Measurements from ENCODE around the gene AKAP1.
"Not testable (repeated sequence)": the region's sequence is repeated elsewhere in the genome, so short reads cannot be mapped to it uniquely, and the experiment has no call there.

Gene AKAP1

DNA sequence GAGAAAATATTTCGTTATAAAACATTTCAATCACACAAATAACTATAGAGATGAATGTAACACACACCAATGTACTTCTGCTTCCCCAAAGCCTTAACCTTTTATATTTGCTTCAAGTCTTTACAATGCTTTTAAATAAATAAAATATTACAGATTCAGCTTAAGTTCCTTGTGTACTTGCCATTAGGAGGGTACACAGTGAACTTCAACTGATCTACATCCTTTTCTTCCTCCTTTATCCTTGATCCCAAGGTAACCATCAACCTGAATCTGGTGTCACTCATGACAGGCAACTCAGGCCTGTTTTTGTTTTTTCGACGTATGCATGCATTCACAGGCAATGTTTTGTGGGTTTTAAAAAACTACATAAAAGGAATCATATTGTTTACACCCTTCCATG, 9.3 kb upstream of the AKAP1 start:
- DNase-seq = no peak

DNA sequence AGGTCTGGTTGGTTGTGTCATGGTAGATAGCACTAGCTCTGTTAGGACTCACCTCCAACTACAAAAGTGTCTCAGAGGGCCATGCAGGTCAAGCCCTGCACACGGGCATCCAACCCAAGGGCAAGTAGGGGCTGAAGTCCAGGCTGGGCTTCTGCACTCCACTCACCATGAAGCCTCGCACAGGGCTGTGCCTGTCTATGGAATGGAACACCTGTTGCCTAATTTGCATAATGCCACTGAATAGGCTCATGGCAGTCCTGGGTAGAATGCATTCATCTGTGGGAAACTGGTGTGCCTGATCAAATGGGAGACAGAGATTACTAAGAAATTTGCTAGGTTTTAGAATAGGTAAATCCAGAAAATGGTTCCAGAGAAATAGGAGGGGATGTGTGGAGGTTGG, 8.0 kb upstream of the AKAP1 start:
- no peak for DNase-seq

DNA sequence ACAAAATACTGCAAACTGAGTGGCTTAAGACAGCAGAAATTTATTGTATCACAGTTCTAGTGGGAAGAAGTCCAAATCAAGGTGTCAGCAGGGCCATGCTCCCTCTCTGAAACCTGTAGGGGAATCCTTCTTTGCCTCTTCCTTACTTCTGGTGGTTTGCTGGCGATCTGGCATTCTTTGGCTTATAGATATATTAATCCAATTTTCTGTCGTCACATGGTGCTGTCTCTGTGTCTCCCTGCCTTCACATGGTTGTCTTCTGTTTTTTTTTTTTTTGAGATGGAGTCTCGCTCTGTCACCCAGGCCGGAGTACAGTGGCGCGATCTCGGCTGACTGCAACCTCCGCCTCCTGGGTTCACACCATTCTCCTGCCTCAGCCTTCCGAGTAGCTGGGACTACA, 6.8 kb upstream of the AKAP1 start:
- DNase-seq = no peak

DNA sequence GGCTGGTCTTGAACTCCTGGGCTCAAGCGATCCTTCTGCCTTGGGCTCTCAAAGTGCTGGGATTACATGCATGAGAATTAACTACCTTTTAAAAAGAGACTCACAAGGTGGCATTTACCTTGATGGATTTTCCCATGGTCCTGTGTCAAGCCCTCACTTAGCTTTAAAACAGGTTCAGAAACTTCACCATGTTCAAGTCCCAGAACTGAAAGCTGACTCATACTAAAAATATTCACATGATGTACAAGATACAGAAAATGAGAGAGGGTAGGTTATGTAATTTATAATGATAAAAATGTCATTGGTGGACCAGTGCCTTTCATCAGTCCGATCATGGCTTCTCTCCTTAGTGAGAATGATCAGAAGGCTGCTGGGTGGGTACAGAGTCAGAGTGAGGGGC, 4.3 kb upstream of the AKAP1 start:
- no peak for DNase-seq

DNA sequence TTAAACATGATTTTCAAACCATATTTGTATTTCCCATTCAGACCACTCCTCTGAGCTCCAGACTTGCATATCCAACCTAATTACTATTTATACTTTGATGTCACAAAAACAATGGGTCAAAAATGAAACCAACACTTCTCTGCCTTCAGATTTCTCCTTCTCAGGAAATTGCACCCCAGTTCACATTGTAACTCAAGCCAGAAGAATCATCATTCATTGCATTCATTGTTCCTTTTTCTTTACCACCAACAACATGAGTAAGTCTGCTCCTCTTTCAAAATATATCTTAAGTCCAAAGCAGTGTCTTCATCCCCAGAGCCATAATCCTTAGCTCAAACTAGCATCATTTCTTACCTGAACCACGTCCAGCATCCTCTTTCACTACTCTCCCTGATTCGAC, 2.6 kb upstream of the AKAP1 start:
- DNase-seq = no peak

DNA sequence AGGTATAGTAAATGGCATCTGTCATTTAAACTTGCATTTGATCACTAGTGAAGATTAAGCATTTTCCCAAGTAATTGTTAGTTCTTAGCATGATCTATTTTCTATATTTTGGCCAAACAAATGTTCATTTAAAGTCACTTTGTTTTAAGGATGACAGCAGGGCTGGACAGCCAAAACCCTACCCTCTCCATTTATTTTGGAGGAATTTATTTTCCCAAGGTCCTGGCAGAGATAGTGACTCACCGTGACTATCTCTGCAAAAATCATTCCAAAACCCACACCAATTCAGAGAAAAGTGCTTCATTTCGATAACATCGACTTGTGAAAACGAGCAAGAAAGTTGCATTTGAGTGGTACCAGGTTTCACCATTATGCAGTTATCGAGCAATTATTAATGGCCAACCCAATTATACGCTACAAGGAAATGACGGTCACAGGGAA, 665 bp upstream of the AKAP1 start:
- no peak for DNase-seq

DNA sequence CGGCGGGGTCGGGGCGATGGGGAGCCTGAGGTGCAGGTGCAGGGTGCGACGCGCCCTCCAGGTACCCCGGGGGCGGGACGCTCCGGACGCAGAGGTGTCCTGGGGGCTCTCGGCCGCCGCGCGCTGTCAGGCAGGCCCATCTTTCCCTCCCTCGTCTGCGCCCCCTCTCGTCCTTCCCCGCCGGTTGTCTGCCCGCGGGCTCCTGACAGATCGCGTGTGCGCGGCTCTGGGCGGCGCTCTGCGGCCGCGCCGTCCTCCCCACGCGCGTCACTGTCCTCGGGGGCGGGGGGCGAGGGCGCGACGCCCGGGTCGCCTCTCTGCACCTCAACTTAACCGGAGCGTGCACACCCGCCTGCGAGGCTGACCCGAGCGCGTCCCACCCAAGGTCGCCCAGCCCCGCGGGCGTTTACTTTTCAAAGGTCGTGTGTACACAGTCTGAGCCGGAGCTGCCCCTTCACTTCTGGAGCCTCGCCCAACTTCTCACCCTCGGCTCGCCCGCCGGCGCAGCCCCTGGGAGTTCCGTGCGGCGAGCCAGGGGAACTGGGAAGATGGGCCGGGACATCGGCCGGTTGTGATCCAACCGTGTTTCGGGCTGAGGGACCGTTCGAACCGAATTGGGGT, 512 bp downstream of the AKAP1 start:
- DNase-seq = no peak

DNA sequence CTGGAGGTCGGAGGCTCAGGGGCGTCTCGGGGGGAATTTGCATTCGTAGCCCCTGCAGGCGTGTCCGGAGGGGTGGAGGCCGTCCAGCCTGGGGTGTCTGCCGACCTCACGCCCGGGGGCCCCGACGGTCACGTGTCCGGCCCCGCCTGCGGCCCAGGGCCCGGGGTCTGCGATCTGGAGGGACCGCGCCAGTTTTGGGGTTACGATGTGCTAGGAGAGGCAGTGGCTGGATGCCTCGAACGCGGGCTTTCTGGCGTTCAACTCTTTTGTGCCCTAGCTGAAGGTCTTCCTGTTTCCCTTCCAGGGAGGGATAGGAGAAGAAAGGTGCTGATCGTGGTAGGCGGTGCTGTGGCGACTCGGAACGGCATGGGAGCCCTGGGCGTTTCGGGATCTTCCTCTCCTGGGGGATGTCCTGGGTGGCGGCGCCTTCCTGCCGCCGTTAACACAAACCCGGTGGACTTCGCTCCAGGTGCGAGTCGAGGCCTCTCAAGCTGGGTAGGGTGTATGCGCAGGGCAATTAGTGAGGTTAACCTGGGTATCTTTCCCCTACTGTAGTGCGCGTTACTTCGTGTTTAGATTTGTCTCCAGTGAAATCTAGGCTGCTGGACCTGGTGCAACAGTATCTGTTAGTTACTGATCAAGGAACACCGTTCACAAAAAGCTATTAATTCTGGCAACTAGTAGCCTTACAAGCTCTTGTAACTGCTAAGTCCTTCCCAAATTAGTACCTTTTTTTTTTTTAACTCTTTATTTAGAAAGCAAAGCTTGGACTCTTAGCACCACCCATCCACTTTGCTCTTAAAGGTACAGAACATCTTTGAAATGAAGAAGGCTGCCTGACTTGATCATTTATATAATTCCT, 1.3 kb downstream of the AKAP1 start:
- DNase-seq = no peak

DNA sequence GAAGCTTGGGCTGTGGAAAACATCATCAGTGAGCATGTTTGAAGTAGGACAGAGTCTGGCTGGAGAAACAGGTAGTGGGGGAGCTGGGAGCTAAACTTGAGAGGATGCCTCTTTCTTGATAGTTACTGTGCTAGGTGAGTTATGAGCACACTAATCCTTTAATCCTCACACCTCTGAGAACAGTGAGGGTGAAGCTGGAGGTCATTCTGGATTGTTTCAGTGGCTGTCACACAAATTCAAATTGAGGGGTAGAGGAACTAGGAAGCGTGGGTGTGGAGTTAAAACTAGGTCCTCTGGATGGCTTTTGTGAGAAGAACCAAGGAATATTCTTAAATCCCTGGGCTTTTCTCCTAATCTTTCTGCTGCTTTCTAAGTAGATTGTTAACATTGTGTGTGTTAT, 3.3 kb downstream of the AKAP1 start:
- DNase-seq = no peak

DNA sequence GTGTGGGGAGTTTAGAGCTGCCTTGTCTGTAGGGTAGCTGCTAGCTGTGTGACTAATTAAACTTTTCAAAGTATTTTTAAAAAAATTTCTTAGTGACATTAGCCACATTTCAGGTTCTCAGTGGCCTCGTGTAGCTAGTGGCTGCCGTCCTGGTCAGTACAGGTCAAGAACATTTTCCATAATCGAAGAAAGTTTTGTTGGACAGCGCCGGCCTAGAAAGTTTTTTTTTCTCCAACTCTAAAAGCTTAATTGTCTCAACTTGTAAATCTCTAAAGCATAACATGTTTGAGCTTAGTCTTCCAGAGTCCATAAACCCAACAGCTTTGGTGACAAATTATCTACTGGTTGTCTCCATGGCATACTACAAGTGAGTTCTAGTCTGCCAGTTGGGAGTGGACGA, 4.3 kb downstream of the AKAP1 start:
- no peak for DNase-seq

DNA sequence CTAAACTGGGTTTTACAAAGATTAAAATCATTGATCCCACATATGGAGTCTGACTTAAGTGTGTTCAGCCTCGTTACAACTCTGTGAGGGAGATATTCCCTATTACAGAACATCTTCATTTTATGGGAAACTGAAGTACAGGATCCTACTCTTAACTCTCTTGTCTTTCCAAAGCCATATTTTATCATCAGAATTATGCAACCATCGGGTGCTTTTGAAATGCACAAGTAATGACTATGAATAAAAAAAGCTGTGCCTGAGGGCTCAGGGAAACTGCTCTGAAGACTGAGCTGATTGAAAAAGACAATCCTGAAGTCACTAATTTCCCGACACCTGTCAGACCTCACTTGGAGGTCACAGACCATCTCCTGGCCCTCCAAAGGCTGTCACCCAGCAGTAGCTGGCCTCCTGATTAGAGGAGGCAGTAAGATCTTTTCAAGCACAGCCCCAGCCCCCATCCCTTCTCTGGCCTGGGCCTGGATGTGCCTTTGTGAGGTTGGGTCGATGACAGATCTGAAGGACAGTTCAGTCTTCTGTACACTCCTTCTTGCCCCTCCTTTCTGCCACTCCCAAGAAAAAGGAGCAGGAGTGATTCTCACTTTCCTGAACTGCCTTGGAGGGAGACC, 5.6 kb downstream of the AKAP1 start:
- DNase-seq = no peak

DNA sequence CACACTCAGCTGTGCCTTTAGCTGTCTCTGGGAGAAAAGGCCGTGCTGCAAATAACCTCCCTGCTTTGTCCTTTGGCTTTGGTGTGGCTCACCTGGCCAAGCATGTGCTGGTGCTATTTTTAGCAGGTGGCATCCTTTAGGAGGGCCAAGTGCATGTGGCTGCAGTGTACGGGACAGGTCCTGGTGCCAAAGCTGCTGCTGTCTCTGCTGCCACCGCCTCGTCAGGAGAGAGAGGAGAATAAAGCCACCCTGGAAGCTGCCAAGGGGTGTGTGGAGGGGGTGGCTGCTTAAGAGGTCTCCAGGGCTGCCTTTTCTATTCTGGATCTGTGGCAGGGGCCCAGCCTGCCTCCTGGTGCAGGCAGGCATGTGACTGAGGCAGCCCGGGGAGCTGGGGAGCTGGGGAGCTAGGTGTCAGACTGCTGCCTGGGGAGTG, 6.2 kb downstream of the AKAP1 start:
- peak; percentile 66 to 67 for DNase-seq

DNA sequence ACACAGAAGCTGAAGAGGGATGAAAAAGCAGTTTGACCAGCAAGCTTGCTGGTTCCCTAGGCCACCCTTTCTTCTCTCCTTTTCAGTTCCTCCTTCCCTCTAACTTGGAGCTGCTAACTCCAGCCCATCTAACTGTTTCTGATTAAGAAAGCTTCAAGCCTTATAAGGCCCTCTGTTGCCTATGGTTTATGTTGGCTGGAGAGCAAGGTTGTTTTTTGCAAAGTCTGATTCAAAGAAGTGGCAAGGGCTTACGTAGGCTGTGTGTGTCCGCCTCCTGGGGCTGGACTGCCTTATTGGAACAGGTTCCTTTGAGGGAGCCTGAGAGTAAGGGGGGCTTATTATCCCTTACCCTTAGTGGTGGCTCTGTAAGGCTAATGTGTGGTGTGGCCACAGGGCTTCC, 7.1 kb downstream of the AKAP1 start:
- DNase-seq = no peak

DNA sequence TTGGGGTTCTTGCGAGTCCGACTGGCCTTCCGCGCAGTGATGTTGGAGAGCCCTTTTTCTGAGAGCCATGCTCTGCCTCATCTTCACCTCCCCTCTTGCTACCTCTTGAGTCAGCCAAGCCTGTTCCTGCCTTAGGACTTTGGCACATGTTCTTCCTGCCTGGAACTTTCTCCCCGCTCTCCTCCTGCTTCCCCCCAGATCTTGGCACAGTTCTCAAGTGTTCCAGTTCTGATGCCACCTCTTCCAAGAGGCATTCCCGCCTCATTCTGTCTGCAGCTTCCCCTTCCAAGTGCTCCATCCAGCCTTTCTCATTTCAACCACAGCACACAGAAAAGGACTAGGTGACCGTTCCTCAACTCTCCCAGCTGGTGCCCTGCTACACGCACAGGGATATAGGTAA, 7.7 kb downstream of the AKAP1 start:
- no peak for DNase-seq

DNA sequence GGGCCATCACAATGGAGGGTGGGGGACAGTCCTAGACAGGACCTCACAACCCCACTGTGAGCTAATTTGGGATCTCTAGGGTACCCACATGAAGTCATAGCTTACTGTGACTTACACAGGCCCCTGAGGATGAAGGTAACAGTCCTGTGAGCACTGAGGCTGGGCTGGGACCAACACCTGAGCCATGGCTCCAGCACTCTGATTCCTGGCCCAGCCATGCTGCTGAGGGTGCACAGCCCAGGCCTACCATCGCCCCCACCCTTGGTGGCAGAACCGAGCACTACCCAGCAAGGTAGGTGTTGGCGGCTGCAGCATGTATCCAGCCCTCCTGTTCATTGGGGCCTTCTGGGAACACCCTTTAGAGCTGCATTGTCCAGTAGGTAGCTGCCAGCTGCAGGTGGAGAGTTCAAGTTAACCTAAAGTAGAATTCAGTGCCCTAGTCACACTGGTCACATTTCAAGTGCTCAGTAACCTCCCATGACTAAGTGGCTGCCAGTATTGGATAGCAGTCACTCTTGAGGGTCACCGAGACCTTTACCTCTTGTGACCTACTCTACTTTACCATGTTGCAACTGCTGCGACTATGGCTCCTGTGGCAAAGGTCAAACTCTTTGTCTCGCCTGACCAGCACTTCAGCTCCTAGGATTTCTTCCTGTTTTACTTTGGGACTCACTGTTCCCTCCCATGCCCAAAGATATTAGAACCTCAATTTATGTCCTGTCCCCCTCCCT, 11.6 kb downstream of the AKAP1 start:
- DNase-seq = no peak

DNA sequence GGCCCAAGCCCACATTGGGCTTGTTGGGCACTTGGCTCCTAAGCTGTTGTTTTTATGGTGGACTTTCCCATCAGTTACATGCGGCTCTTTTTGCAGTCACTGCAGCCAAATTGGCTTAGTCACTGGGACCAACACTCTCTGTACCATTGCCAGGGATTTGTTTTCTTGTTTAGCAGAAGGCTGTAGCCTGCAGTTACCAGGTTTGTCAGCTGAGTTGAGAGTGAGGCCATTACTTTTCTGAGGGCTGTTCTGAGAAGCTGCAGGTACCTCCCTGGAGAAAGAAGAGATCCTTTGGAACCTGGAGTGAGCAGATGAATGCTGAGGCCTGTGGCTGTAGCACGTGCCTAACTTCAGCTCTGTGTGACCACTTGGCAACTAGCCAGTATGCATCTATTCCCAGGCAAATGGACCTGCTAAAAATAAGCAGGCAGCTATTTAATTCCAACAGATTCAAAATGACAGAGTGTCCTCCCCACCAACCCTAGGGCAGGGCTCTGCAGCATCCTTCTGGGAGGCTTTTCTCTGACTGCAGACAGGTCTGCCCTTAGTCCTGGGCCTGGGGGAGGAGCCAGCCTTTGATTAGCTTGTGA, 12.9 kb downstream of the AKAP1 start:
- DNase-seq = peak in 1 of 2 experiments; percentile 64

DNA sequence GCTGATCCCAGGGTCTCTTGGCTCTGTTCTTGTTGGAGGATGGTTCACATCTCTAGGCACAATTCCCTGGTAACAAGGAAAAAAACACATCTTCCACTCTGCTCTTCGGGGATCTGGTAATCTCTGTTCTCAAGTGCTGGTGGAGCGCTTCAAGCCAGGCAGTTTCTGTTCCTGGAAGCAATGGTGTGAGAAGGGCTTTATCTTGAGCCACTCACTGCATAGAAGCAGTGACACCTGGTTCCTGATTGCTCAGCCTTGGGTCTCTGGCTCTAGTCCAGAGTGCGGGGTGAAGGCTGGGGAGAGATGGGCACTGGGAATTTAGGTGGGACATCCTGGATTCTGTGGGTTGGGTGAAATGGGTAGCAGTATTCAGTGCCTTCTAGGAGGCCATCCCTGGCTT, 14.1 kb downstream of the AKAP1 start:
- no peak for DNase-seq

DNA sequence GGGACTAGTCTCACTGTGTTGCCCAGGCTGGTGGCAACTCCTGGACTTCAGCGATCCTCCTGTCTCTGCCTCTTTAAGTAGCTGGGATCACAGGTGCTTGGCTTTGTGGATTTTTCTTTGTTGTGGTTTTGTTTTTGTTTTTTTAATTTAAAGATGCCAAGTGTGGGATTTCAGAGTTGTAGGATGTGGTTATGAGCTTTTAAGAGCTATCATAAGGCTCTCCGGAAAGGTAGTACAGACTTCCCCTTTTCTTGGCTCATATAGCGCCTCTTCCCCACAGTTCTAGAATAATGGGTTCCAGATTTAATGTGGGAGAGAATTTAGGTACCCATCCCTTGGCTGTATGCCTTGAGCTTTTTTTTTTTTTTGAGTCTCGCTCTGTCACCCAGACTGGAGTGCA, 17.1 kb downstream of the AKAP1 start:
- no peak for DNase-seq

DNA sequence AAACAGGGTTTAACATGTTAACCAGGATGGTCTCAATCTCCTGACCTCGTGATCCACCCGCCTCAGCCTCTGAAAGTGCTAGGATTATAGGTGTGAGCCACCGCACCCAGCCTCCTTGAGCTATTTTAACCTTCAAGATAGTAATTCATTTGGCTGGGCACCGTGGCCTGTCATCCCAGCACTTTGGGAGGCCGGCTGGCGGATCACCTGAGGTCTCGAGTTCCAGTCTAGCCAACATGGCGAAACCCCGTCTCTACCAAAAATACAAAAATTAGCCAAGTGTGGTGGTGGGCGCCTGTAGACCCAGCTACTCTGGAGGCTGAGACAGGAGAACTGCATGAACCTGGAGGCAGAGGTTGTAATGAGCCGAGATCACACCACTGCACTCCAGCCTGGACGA, 17.6 kb downstream of the AKAP1 start:
- not testable (repeated sequence) for DNase-seq

DNA sequence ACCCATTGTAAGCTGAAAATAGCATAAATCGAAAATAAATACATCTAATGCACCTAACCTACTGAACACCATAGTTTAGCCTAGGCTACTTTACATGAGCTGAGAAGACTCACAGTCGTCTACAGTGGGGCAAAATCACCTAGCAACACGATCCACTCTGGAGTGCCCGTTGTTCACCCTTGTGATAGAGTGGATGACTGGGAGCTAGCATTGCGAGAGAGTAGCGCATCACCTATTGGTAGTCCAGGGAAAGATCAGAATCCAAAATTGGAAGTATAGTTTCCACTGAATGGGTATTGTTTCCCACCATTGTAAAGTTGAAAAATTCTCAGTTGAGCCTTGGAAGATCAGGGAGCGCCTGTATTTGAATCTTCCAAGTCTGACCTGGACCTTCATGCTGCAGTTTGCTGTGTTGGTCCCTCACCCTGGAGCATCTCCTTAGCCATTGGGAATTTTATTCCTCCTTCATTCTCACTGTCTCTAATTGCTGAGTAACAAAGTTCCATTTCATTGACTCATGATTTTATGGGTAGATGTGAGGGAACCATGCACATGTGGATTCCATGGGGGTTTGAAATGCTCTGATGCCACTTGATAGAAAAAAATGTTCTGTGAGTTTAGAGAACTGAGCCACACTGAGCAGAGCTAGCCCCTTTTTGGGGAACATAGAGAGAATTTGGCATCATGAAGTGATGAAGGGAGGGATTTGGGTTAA, 19.6 kb downstream of the AKAP1 start:
- no peak for DNase-seq

DNA sequence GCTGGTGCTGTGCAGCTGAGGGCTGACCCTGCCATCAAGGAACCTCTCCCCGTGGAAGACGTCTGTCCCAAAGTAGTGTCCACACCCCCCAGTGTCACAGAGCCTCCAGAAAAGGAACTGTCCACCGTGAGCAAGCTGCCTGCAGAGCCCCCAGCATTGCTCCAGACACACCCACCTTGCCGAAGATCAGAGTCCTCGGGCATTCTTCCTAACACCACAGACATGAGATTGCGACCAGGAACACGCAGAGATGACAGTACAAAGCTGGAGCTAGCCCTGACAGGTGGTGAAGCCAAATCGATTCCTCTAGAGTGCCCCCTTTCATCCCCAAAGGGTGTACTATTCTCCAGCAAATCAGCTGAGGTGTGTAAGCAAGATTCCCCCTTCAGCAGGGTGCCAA, 20.5 kb downstream of the AKAP1 start:
- DNase-seq = no peak

DNA sequence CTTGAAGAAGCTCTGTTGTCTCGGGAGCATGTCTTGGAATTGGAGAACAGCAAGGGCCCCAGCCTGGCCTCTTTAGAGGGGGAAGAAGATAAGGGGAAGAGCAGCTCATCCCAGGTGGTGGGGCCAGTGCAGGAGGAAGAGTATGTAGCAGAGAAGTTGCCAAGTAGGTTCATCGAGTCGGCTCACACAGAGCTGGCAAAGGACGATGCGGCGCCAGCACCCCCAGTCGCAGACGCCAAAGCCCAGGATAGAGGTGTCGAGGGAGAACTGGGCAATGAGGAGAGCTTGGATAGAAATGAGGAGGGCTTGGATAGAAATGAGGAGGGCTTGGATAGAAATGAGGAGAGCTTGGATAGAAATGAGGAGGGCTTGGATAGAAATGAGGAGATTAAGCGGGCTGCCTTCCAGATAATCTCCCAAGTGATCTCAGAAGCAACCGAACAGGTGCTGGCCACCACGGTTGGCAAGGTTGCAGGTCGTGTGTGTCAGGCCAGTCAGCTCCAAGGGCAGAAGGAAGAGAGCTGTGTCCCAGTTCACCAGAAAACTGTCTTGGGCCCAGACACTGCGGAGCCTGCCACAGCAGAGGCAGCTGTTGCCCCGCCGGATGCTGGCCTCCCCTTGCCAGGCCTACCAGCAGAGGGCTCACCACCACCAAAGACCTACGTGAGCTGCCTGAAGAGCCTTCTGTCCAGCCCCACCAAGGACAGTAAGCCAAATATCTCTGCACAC, 21.2 kb downstream of the AKAP1 start:
- peak in 1 of 2 experiments; percentile 66 for DNase-seq

All from cerebellar nuclear complex (tissue), 1 donor.